GM13976 (cell line): ENCODE data around the gene RGS18.
"Not testable (repeated sequence)": the region's sequence is repeated elsewhere in the genome, so short reads cannot be mapped to it uniquely, and the experiment has no call there.

ENCODE experiments used
- DNase-seq: peaks from one replicate; pipeline ENCODE4 v3.0.0; 2012; ENCODE audit warnings: low spot score
- in situ Hi-C: fragments of 300-500 bp; cut with MboI; formaldehyde crosslinking; loops from one replicate; pipeline ENCODE4 v1.12.0; 2022; ENCODE audit warnings: low sequenced_read_pairs, mixed read lengths, inconsistent platforms; ENCODE audit not compliant: unreplicated experiment
- TF ChIP-seq, protein P1 (sequence below): IDR thresholded peaks from 2 replicates; pipeline ENCODE4 v1.5.1; 2012; ENCODE audit warnings: borderline replicate concordance, mild to moderate bottlenecking; ENCODE audit not compliant: insufficient read depth; ENCODE audit errors: extremely low read depth, missing control alignments, control extremely low read depth

The RGS18 gene

DNA sequence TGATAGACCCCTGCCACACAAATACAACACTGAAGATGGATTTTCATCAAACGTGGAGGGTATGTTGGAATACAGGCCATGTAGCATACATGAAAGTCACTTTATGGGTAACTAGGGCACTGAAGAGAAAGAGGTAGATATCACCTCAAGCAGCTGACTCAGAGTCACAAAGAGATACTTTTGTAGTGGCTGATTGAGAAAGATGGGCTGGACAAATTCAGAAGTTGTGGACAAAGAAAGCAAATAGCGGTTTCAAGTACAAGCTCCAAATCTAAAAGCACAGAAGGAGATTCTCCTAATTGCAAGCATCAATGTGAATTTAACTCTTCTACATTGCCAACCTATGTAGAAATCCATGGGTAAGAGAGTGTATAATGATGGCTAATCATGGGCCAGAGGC, 35.0 kb upstream of the RGS18 start:
- no peak for DNase-seq
- in situ Hi-C loops, result no loop called here
- TF ChIP-seq, protein P1, sequence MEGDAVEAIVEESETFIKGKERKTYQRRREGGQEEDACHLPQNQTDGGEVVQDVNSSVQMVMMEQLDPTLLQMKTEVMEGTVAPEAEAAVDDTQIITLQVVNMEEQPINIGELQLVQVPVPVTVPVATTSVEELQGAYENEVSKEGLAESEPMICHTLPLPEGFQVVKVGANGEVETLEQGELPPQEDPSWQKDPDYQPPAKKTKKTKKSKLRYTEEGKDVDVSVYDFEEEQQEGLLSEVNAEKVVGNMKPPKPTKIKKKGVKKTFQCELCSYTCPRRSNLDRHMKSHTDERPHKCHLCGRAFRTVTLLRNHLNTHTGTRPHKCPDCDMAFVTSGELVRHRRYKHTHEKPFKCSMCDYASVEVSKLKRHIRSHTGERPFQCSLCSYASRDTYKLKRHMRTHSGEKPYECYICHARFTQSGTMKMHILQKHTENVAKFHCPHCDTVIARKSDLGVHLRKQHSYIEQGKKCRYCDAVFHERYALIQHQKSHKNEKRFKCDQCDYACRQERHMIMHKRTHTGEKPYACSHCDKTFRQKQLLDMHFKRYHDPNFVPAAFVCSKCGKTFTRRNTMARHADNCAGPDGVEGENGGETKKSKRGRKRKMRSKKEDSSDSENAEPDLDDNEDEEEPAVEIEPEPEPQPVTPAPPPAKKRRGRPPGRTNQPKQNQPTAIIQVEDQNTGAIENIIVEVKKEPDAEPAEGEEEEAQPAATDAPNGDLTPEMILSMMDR, result no peak

GRCh38 chr1:192126030-192126619, 32.1 kb upstream of the RGS18 start:
- no peak for DNase-seq
- TF ChIP-seq, protein P1, result no peak

GRCh38 chr1:192130175-192130574, 28.1 kb upstream of the RGS18 start:
- TF ChIP-seq, protein P1, result no peak
- DNase-seq, result no peak
- in situ Hi-C loops, result no loop called here

More at GRCh38 chr1:192126030-192126619, 32.1 kb upstream of the RGS18 start:
- in situ Hi-C loops, result no loop called here

DNA sequence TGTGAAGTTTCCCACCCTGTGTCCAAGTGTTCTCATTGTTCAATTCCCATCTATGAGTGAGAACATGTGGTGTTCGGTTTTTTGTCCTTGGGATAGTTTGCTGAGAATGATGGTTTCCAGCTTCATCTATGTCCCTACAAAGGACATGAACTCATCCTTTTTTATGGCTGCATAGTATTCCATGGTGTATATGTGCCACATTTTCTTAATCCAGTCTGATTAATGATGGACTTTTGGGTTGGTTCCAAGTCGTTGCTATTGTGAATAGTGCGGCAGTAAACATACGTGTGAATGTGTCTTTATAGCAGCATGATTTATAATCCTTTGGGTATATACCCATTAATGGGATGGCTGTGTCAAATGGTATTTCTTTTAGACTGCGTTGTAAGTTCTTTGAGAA, 27.4 kb upstream of the RGS18 start:
- in situ Hi-C loops, DNase-seq: not testable (repeated sequence)

DNA sequence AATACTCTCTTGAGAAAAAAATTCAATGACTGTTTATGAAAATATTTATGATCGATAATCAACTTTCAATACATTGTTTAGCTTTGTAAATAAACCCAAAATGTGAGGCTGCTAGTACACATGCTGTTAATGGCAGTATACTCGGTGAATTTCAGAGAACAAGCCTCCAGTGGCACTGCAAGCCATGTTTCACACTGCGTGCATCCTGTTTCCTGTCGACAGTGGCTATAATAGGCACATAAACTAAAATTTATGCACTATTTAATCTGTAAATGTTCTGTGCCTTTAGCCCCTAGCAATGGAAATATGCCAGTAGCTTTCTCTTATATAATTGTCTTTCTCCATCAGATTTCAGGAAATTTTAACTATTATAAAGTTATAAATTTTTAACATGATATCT, 26.3 kb upstream of the RGS18 start:
- in situ Hi-C loops, result no loop called here
- TF ChIP-seq, protein P1, result no peak

DNA sequence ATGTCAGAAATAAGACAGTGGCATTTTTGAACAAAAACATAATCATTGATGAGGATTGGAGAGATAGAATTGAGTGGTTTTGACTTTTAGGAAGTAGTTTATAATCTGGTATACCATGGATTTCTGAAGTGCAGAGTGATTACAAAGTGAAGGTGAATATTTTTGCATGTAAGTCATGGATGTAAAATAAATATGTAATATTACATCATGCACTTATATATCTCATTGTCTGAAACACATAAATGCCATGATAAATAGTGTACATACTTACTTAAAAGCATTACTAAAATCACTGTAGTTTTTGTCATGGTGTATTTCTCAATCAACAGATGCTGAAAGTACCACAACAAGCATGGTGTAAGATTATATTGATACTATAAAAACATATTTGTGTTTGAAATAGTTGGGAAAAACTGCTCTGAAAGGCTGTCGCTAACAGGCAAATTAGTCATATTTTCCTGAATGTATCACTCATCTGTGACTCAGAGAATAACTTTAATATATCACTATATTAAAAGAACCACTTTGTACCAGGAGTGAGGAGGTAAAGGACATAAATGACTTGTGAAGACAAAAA, 24.8 kb upstream of the RGS18 start:
- in situ Hi-C loops, result no loop called here
- TF ChIP-seq, protein P1, result no peak
- DNase-seq, result no peak

More for the DNA sequence above, 26.3 kb upstream of the RGS18 start:
- no peak for DNase-seq

DNA sequence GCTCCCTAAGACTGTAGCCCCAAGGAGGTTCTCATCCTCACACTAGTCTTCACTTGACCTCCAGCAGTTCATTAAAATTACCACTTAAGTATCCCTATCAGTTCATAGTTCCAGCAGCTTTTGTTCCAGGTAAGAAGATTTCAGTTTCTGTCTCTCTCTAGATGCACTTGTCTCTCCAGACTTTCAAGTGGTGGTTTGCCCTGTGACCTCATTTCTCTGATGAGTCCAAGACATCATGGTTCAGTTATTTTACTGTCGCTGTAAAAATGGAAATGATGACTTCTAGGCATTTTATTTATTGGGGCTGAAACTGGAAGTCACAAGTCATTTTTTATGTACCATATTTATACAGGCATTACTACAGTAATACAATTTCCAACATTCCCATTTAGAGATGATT, 17.9 kb upstream of the RGS18 start:
- in situ Hi-C loops, result no loop called here
- DNase-seq, result no peak
- TF ChIP-seq, protein P1, result no peak
